Measurements from ENCODE around the gene SLC25A22. TPM values are rescaled to one million over a fixed set of nuclear protein-coding genes. Genes with fewer than 3 reads are reported as not detected.
A peak's percentile ranks its signal among the peaks of the same experiment; 100 is the strongest.

SLC25A22 gene
- total and polyA plus RNA-seq, 9 of the 15 experiments (the other 6 are each of a cell fraction or from before 2014, with no cell fraction given), result 0.41 to 55.4 (median 11.4) TPM

DNA sequence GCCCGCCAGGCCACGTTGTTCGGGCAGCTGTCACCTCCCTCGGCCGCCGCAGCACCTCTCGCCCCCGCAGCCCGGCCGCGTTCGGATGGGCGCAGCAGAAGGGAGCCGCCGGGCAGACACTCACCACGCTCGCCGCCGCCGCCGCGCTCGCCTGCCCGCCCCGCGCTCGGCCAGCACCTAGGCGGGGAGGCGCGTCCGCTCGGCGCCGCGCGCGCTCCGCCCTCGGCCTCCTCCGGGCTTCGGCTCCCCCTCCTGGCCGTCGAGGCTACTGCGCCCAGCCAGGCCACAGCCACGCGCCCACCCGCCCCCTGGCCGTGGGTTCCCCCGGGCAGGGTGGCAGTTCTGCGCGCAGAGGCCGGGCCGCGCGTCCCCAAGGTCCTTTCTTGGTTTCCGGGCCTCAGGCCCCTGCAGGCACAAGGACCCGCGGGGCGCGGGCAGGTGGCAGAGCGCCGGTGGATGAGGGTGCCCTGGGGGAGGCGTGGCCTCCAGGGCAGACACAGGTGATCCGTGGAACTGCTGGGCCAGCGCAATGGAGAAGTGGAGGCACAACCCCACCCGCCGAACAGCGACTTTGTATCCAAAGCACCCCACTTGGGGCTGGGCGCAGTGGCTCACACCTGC is at the start of gene SLC25A22 (continued):
- TF ChIP-seq ZNF707 (CRISPR knock-in tag; conservative IDR thresholded peaks at IDR 0.05) (no peak), GATAD2B (IDR thresholded peaks at IDR 0.05; ENCODE audit: borderline replicate concordance) (peak; percentile 68; the same call in 1 of the 2 replicates), KDM5B (IDR thresholded peaks at IDR 0.05; ENCODE audit: insufficient replicate concordance, low read depth, low read length) (no peak), RFX1 (IDR thresholded peaks at IDR 0.05) (no peak), MTA1 (IDR thresholded peaks at IDR 0.05; ENCODE audit: borderline replicate concordance) (0 out of 2 replicates have a peak, but pooled peaks have one; percentile 26), ZBTB7A (IDR thresholded peaks at IDR 0.05; ENCODE audit: borderline replicate concordance, control insufficient read depth, low read depth, low read length) (peak; percentile 93; the same call in 1 of the 2 replicates), ZFX (CRISPR knock-in tag; IDR thresholded peaks at IDR 0.05) (peak; percentile 14; the same call in 1 of the 2 replicates), ZNF121 (CRISPR knock-in tag; conservative IDR thresholded peaks at IDR 0.05) (no peak), ETV1 (tag; conservative IDR thresholded peaks at IDR 0.05; ENCODE audit: low read depth) (no peak), EP400 (IDR thresholded peaks at IDR 0.05) (no peak), SREBF2 (CRISPR knock-in tag; IDR thresholded peaks at IDR 0.05) (no peak), SIN3A (IDR thresholded peaks at IDR 0.05; ENCODE audit: borderline replicate concordance in 2 of 2, control insufficient read depth in 1 of 2, low read depth in 2 of 2, low read length in 2 of 2) (peak in 1 of 2 experiments; percentile 75; a peak in 2 of 4 replicates), TCF7 (IDR thresholded peaks at IDR 0.05; ENCODE audit: borderline replicate concordance) (no peak), RAD51 (IDR thresholded peaks at IDR 0.05; ENCODE audit: borderline replicate concordance, low read depth) (no peak), HCFC1 (IDR thresholded peaks at IDR 0.05; ENCODE audit: low read depth, low read length) (peak; percentile 35; the same call in 1 of the 2 replicates), ZNF586 (CRISPR knock-in tag; conservative IDR thresholded peaks at IDR 0.05) (no peak), HDAC2 (IDR thresholded peaks at IDR 0.05) (no peak)
- TF ChIP-seq, protein P1, sequence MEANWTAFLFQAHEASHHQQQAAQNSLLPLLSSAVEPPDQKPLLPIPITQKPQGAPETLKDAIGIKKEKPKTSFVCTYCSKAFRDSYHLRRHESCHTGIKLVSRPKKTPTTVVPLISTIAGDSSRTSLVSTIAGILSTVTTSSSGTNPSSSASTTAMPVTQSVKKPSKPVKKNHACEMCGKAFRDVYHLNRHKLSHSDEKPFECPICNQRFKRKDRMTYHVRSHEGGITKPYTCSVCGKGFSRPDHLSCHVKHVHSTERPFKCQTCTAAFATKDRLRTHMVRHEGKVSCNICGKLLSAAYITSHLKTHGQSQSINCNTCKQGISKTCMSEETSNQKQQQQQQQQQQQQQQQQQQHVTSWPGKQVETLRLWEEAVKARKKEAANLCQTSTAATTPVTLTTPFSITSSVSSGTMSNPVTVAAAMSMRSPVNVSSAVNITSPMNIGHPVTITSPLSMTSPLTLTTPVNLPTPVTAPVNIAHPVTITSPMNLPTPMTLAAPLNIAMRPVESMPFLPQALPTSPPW (CRISPR knock-in tag; IDR thresholded peaks at IDR 0.05), result peak; percentile 70; the same call in 1 of the 2 replicates
- TF ChIP-seq, protein P2, sequence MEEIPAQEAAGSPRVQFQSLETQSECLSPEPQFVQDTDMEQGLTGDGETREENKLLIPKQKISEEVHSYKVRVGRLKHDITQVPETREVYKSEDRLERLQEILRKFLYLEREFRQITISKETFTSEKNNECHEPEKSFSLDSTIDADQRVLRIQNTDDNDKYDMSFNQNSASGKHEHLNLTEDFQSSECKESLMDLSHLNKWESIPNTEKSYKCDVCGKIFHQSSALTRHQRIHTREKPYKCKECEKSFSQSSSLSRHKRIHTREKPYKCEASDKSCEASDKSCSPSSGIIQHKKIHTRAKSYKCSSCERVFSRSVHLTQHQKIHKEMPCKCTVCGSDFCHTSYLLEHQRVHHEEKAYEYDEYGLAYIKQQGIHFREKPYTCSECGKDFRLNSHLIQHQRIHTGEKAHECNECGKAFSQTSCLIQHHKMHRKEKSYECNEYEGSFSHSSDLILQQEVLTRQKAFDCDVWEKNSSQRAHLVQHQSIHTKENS (CRISPR knock-in tag; IDR thresholded peaks at IDR 0.05), result no peak
- TF ChIP-seq, protein P3, sequence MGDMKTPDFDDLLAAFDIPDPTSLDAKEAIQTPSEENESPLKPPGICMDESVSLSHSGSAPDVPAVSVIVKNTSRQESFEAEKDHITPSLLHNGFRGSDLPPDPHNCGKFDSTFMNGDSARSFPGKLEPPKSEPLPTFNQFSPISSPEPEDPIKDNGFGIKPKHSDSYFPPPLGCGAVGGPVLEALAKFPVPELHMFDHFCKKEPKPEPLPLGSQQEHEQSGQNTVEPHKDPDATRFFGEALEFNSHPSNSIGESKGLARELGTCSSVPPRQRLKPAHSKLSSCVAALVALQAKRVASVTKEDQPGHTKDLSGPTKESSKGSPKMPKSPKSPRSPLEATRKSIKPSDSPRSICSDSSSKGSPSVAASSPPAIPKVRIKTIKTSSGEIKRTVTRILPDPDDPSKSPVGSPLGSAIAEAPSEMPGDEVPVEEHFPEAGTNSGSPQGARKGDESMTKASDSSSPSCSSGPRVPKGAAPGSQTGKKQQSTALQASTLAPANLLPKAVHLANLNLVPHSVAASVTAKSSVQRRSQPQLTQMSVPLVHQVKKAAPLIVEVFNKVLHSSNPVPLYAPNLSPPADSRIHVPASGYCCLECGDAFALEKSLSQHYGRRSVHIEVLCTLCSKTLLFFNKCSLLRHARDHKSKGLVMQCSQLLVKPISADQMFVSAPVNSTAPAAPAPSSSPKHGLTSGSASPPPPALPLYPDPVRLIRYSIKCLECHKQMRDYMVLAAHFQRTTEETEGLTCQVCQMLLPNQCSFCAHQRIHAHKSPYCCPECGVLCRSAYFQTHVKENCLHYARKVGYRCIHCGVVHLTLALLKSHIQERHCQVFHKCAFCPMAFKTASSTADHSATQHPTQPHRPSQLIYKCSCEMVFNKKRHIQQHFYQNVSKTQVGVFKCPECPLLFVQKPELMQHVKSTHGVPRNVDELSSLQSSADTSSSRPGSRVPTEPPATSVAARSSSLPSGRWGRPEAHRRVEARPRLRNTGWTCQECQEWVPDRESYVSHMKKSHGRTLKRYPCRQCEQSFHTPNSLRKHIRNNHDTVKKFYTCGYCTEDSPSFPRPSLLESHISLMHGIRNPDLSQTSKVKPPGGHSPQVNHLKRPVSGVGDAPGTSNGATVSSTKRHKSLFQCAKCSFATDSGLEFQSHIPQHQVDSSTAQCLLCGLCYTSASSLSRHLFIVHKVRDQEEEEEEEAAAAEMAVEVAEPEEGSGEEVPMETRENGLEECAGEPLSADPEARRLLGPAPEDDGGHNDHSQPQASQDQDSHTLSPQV (IDR thresholded peaks at IDR 0.05), result peak; percentile 57; the same call in 1 of the 2 replicates
- TF ChIP-seq, protein P4, sequence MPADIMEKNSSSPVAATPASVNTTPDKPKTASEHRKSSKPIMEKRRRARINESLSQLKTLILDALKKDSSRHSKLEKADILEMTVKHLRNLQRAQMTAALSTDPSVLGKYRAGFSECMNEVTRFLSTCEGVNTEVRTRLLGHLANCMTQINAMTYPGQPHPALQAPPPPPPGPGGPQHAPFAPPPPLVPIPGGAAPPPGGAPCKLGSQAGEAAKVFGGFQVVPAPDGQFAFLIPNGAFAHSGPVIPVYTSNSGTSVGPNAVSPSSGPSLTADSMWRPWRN (IDR thresholded peaks at IDR 0.05; ENCODE audit: low read depth), result no peak

Data from K562 (cell line).